Gastroesophageal sphincter (tissue), 4 donors: ENCODE data around the gene FKBP9. TPM values are rescaled to one million over a fixed set of nuclear protein-coding genes. Genes with fewer than 3 reads are reported as not detected.
"Not testable (repeated sequence)": the region's sequence is repeated elsewhere in the genome, so short reads cannot be mapped to it uniquely, and the experiment has no call there.

Source experiments
- ATAC-seq: fragments of 150-250 bp; one replicate; pipeline ENCODE4 v1.9.1; 2016; ENCODE audit warnings: mild to moderate bottlenecking, moderate library complexity
- H3K27ac ChIP-seq, 4 donors: fragments of 200-600 bp; sonication (generic) in 3 of 4; 1 replicate in 3 of 4; 2 replicates in 1 of 4; pipeline ENCODE4 v1.5.1; 2016 to 2019
- H3K27me3 ChIP-seq: fragments of 200-600 bp; sonication (generic); one replicate; pipeline ENCODE4 v1.5.1; 2019
- H3K36me3 ChIP-seq, 2 donors: fragments of 200-600 bp; sonication (generic); one replicate each; pipeline ENCODE4 v1.5.1; 2019; ENCODE audit warnings: control low read depth in 1 of 2
- H3K4me1 ChIP-seq, 3 donors: fragments of 200-600 bp; sonication (generic); 1 replicate in 2 of 3; 2 replicates in 1 of 3; pipeline ENCODE4 v1.5.1; 2016 to 2019; ENCODE audit warnings: control low read depth in 2 of 3
- H3K4me3 ChIP-seq, 2 donors: fragments of 200-600 bp; sonication (generic); one replicate each; pipeline ENCODE4 v1.5.1; 2019; ENCODE audit warnings: mild to moderate bottlenecking in 1 of 2, moderate library complexity in 1 of 2
- H3K9me3 ChIP-seq, 3 donors: fragments of 200-600 bp; sonication (generic); one replicate each; pipeline ENCODE4 v1.5.1; 2017 to 2019; ENCODE audit warnings: control low read depth in 2 of 3
- CTCF ChIP-seq, 4 experiments: fragments of 200-600 bp in 2 of 4; fragments of 450-650 bp in 2 of 4; sonication (generic) in 1 of 4; IDR thresholded peaks; one replicate each; pipeline ENCODE4 v1.5.1; 2017 to 2019; ENCODE audit warnings: antibody characterized with exemption in 4 of 4, mild to moderate bottlenecking in 2 of 4, moderate library complexity in 2 of 4
- EP300 ChIP-seq: sonication (generic); formaldehyde crosslinking; IDR thresholded peaks from one replicate; pipeline ENCODE4 v1.6.1; 2017; ENCODE audit warnings: antibody characterized with exemption, mild to moderate bottlenecking
- POLR2A ChIP-seq, 2 donors: fragments of 450-650 bp; IDR thresholded peaks; one replicate each; pipeline ENCODE4 v1.6.1; 2017; ENCODE audit warnings: antibody characterized with exemption in 2 of 2, mild to moderate bottlenecking in 2 of 2, moderate library complexity in 1 of 2
- POLR2AphosphoS5 ChIP-seq: sonication (generic); formaldehyde crosslinking; IDR thresholded peaks from one replicate; pipeline ENCODE4 v1.6.1; 2017; ENCODE audit warnings: antibody characterized with exemption
- WGBS, 2 donors: methylation state at CpG; one replicate each; pipeline ENCODE4 v1.1.5; 2018; ENCODE audit warnings: low coverage in 1 of 2; 5-methylcytosine and 5-hydroxymethylcytosine counted together
- total RNA-seq, 4 donors: library from RNA; depleted of rRNA; stranded (reverse); fragments of >200 nt; gene quantifications; one replicate each; pipeline ENCODE4 v1.1.0, GENCODE V29; 2016

FKBP9 gene
- total RNA-seq, 4 donors from 2014 or later: 94.8 to 141 (median 135) TPM

DNA sequence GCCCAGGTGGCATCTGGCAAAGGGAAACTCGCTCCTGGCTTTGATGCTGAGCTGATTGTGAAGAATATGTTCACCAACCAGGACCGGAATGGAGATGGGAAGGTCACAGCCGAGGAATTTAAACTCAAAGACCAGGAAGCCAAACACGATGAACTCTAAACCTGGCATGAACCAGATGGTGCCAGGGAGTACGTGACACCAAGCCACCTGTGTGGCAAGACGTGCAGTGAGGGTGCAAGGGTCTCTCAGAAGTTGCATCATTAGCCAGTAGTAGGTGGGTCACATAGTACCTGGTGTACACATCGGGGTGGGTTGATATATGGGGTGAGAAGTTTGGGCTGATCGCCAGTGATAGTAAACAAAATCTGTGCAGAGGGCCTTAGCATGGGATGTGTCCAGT lies 48.0 kb downstream of the FKBP9 start:
- not testable (repeated sequence) for ATAC-seq, H3K4me1 ChIP-seq, H3K4me3 ChIP-seq, H3K27me3 ChIP-seq, H3K9me3 ChIP-seq, H3K27ac ChIP-seq
- H3K36me3 ChIP-seq: peaks cover 0 to 55% of the 10 kb centered on the region in 2 donors
- WGBS, 2 donors: 89 to 92% methylated on average over 5 to 6 of the region's 8 CpGs

- not testable (repeated sequence) for ATAC-seq, H3K9me3 ChIP-seq, H3K4me1 ChIP-seq, H3K27ac ChIP-seq, H3K27me3 ChIP-seq, H3K4me3 ChIP-seq
- H3K36me3 ChIP-seq: peaks cover 0 to 55% of the 10 kb centered on the region in 2 donors
- WGBS, 2 donors: 95 to 98% methylated on average over 3 to 4 of the region's 4 CpGs
These were observed 48.5 kb downstream of the FKBP9 start for GRCh38 chr7:33005690-33006089.

GRCh38 chr7:33009734-33010133 lies 52.5 kb downstream of the FKBP9 start:
- H3K36me3 ChIP-seq: peaks cover 0 to 52% of the 10 kb centered on the region in 2 donors
- no peak overlapping the region for H3K27ac ChIP-seq
- H3K4me3 ChIP-seq: no peak overlapping the region
- 79 to 93% methylated on average over 2 of the region's 2 CpGs for WGBS, 2 donors
- no peak for TF ChIP-seq POLR2AphosphoS5
- no peak for TF ChIP-seq CTCF (IDR thresholded peaks at IDR 0.05)
- TF ChIP-seq EP300: no peak
- TF ChIP-seq POLR2A (IDR thresholded peaks at IDR 0.05): no peak
- no peaks in the 10 kb centered on the region for H3K27me3 ChIP-seq
- no peak for ATAC-seq
- H3K9me3 ChIP-seq: no peaks in the 10 kb centered on the region
- no peaks in the 10 kb centered on the region for H3K4me1 ChIP-seq

- Histone ChIP-seq H3K9me3 (no peaks in the 10 kb centered on the region), H3K4me3 (no peak overlapping the region), H3K27ac (no peak overlapping the region), H3K36me3 (peaks cover 0 to 52% of the 10 kb centered on the region in 2 donors), H3K4me1 (no peaks in the 10 kb centered on the region), H3K27me3 (no peaks in the 10 kb centered on the region)
- TF ChIP-seq POLR2A (IDR thresholded peaks at IDR 0.05) (no peak), CTCF (IDR thresholded peaks at IDR 0.05) (no peak), POLR2AphosphoS5 (no peak), EP300 (no peak)
- no peak for ATAC-seq
These were observed 55.1 kb downstream of the FKBP9 start for GRCh38 chr7:33012364-33012763.

- H3K4me1 ChIP-seq: no peaks in the 10 kb centered on the region
- no peak for ATAC-seq
- TF ChIP-seq EP300 (no peak), POLR2A (IDR thresholded peaks at IDR 0.05) (no peak), CTCF (IDR thresholded peaks at IDR 0.05) (no peak), POLR2AphosphoS5 (no peak)
- no peak overlapping the region for H3K27ac ChIP-seq
- H3K9me3 ChIP-seq: no peaks in the 10 kb centered on the region
- peaks cover 3 to 65% of the 10 kb centered on the region in 2 donors for H3K36me3 ChIP-seq
- no peaks in the 10 kb centered on the region for H3K27me3 ChIP-seq
- WGBS, 2 donors: 74 to 96% methylated on average over 3 to 4 of the region's 4 CpGs
- H3K4me3 ChIP-seq: no peak overlapping the region
These were observed 67.0 kb downstream of the FKBP9 start for GRCh38 chr7:33024189-33024757.

DNA sequence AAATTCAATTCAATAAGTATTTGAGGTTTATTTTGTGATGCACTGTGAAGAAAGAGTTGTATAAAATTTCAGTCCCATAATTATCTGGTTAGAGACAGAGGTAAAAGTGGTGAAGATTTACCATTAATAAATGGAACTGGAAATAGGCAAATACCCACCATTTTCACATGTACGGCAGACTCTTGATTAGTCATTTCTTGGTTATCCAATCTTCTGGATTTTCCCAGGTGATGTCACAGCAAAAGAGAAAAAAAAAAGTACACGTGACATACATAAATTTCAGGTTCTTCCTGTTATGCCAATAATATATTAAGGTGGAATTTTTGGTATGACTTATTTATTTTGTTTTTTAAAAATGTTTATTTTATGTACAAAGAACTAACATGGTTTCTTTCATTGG lies 78.5 kb downstream of the FKBP9 start:
- Histone ChIP-seq H3K36me3 (no peaks in the 10 kb centered on the region), H3K4me1 (peaks cover 0 to 62% (median 4%) of the 10 kb centered on the region in 3 donors), H3K27me3 (no peaks in the 10 kb centered on the region), H3K4me3 (no peak overlapping the region), H3K9me3 (no peaks in the 10 kb centered on the region), H3K27ac (no peak overlapping the region)
- no peak for ATAC-seq
- no peak for TF ChIP-seq POLR2AphosphoS5
- TF ChIP-seq CTCF (IDR thresholded peaks at IDR 0.05): no peak
- no peak for TF ChIP-seq POLR2A (IDR thresholded peaks at IDR 0.05)
- no peak for TF ChIP-seq EP300
- 97 to 100% methylated on average over 2 of the region's 2 CpGs for WGBS, 2 donors
